ENCODE results near the gene SLC6A11.
A peak's percentile ranks its signal among the peaks of the same experiment; 100 is the strongest.

SLC6A11 gene

DNA sequence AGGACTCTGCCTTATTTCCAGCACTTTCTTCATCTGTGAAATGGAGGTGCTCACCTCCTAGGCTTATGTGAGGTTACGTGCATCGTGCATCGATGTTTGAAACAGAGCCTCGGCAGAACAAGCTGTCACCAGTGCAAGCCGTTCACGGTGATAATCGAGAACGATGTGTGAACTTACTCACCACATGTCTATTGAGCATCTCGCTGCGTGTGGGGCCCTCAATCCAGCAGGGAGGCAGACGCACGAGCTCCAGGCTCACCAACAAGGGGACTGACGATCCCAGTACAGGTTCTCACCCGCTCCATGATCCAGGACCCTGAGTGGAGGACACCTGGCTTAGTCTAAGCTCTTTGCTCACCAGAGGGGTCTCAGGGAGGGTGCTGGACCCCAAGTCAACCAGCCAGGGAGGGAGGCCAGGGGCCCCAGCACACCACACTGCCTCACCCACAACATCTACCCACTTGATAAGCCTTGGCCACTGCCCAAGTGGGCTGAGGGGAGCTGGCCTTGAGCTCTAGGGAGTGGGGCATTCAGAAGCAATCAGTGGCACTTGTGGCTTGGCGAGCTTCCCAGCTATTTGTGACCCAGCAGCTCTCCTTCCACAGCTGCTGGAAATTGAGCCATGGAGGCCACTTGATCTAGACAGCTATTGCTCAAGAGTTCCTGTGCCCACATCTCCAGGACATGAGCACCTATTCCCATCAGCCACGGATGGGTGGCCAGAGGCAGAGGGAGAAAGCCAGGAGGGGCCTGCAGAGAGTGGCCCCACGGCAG, 142.1 kb downstream of the SLC6A11 start:
- no peak for DNase-seq

DNA sequence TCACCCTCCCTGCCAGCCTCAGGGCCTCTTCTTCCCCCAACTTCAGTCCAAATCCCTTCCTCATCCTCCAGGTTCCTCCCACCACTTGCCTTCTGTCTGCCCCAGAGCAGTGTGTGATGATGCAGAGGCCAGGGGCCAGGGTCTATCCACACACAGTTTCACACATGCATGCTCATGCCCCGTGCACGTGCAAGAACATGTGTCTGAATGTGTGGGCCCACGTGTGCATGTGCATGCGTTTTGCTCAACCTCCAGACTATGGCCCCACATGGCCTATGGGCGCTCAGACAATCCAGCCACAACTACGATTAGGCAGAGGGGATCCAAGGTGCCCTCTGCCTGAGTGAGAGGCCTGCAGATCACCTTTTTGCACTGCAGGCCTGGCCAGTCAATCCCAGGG, 144.2 kb downstream of the SLC6A11 start:
- no peak for DNase-seq

- DNase-seq: no peak
Observed at GRCh38 chr3:10961921-10962320, 145.9 kb downstream of the SLC6A11 start.

- DNase-seq: no peak
Observed at GRCh38 chr3:10962481-10963036, 146.5 kb downstream of the SLC6A11 start.

GRCh38 chr3:10964537-10965167, 148.6 kb downstream of the SLC6A11 start:
- no peak for DNase-seq

DNA sequence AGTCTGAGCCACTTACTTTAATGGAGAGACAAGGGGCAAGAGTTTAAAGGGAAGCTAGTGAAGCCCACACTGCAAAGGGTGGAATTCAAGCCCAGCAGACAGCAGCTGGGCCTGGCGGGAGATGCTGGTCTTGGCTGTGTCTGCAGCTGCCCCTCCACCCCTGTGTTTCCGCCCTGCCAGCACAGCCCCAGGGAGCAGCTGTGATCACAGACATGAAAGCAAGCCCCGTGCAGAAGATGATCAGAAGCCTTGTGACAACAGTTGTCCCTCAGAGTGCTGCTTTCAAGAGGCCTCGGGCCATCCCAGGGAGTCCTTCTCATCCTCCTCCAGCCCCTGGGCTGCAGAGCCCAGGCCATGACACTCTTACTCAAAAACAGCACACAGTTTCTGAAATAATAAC, 152.4 kb downstream of the SLC6A11 start:
- DNase-seq: peak in 1 of 2 experiments; percentile 12

- no peak for DNase-seq
Observed at GRCh38 chr3:10970306-10970960, 154.4 kb downstream of the SLC6A11 start.

DNA sequence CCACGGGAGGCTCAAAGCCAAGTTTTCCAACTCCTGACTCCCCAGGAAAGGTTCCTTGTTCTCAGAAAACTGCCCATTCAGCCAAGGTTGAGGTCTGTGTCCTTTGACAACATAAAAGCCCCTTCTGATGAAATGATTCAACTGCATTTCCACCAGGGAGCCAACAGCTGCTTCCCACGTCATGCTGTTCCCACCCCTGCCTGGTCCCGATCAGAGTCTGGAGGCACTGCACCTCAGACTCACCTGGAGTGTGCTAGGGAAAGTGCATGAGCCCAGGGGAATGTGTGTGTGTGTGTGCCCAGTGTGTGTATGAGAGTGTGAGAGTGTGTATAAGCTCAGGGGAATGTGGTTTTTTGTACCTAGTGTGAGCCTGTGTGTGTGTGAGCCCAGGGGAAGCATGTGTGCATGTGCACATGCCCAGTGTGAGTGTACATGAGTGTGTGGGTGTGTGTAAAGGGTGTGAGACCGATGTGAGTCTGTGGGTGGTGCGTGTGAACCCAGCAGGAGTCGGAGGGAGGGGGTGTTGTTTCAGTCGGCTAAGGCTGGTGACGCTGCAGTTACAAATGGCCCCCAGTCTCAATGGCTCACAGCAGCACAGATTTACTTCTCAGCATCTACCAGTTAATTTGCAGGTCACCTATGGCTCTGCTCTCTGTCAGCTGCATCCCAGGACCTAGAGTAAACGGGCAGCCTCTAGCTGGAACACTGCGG, 156.2 kb downstream of the SLC6A11 start:
- no peak for DNase-seq

DNA sequence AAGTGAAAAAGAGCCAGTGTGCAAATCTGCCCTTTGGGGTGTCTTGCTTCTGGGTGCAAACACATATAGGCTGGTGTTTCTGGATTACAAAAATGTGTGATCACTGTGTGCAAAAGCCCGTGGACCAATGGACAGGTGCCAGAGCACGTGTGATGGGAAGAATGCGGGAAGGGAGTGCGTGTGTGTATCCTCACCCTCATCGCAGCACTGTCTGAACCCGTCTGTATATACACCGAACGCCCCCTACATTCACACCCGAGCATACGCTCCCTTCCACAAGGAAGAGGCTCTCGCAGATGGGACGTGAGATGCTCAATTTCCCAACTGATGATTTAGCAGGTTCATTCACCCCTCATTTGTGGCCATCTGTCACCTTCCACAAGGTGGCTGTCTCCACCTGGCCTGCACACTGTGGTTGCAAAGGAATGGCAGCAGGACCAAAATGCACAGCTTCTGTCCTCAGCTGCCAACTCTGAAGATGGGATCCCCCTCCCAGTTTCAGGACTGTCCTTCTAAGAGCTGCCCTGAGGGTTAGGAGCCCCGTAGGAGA, 157.1 kb downstream of the SLC6A11 start:
- no peak for DNase-seq

DNA sequence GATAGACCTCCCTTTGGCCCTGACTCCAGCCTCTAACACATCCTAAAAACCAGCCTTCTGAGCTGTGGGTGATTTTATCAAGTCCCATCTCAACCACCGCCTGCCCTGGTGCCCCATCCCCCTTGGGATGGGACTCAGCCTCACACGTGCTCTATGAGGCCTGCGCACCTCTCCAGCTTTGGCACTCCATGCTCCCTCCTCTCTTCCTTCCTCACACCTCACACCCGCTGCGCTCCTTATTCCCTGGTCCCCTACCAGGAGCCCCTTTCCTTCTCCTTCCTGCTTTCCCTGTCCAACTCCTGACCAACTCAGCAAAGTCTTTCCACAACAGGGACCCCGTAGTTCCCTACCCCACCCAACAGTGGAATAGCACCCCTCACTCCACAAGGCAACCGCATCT, 158.1 kb downstream of the SLC6A11 start:
- no peak for DNase-seq

- no peak for DNase-seq
Observed at GRCh38 chr3:10974746-10975375, 158.8 kb downstream of the SLC6A11 start.

- no peak for DNase-seq
Observed at GRCh38 chr3:10975695-10976234, 159.7 kb downstream of the SLC6A11 start.

DNA sequence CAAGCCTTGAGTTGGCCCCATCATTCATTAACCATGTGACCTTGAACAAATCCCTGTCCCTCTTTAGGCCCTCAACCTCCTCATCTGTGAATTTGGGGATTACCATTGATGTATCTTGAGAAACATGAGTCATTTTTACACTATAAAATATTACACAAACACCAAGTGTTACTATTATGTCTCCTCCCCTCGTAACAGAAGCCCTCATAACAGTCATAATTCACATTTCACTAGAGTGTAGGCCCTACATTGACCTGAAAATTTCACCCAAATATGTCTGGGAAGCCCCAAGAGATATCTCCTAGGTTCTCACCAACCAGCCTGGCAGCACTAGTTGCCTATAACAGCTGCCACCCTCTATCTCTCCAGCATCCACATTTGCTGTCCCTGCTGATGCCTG, 160.7 kb downstream of the SLC6A11 start:
- DNase-seq: no peak

DNA sequence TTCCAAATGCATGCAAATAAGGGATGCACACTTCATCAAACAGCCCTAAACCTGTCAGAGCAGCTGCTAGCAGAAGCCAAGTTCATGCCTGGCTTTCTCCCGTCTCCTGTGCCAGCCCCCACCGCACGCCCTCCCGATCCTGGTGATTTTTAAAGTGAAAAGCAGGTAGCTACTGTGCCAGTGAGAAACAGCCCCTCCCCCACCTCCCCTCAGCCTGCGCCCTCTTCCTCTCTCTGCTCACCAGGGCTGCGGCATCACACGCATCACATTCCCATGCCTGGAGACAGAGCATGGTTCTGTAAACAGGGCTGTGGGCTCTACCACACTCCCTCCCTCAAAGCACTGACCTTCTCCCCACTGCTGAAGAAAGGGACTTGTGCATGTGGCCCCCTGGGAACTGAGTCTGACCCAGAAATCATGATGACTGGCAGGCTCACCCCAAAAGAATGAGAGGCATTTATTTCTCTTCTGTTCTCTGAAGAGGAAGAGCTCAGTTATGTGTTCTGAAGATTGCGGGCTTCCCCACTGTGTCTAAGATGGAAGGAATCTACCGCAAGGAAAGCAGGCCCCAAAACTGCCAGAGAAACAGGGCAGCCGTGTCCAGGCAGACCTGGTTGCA, 162.0 kb downstream of the SLC6A11 start:
- DNase-seq: peak; percentile 55 to 77

DNA sequence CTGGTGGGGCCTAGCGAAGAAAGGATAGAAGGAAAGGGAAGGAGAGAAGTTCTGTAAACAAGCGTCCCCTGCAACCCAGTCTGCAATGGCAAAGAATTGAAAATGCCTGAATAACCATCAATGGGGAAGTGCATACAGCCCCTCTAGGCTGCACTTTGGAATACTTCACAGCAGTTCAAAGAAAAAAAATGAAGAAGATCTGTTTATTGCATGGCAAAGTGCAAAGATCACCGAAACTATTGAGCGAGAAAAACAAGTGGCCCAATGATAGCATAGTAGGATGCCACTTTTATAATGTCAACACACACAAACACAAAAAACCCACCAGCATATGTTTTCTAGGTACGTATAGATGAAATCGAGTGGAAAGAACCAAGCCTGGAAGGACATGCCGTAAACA, 162.9 kb downstream of the SLC6A11 start:
- no peak for DNase-seq

GRCh38 chr3:10980312-10980711, 164.3 kb downstream of the SLC6A11 start:
- no peak for DNase-seq

GRCh38 chr3:10981031-10981430, 165.0 kb downstream of the SLC6A11 start:
- DNase-seq: no peak

DNA sequence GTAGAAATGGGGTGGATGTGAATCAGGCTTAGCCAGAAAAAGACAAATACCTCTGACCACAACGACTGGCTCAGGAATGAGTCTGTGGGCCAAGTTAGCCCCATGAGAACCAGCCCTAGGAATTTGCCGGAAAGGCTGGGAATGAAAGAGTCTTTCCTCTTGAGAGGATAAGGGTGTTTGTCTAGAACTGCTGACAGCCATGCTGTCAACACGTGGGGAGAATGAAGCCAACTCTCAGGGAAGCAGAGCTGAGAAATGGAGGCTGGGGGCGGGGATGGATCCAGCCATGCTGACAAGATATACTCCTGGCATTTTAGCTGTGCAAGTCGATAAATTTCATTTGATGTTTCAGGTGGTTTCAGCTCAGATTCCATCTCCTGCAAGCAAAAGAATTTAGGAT, 165.9 kb downstream of the SLC6A11 start:
- no peak for DNase-seq

- no peak for DNase-seq
Observed at GRCh38 chr3:10982782-10983181, 166.8 kb downstream of the SLC6A11 start.

DNA sequence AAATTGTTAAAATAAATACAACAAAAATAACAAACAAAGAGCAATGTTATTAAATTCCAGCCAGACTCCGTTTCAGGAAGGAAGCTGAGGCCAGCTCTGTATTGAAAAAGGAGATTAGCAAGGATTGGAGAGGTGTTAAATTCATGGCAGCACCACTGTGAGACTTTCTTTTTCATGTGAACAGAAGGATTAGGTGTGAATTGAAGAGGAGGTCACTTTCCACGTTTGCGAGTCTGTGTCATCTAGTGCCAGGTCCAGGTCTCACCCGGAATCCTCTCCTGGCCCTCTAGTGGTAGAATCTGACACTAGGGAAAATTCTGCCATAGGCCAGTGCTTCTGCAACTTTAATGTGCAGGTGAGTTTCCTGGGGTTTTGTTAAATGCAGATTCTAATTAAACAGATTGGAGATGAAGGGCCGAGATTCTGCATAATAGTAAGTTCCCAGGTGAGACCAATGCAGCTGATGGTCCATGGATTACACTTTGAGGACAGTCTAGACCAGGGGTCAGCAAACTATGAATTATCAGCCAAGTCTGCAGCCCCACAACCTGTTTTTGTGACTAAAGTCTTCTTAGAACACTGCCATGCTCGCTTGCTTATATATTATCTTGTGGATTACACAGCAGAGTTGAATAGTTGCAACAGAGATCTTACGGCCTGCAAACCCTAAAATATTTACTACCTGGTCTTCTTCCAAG, 167.3 kb downstream of the SLC6A11 start:
- DNase-seq: peak; percentile 6 to 62

- no peak for DNase-seq
Observed at GRCh38 chr3:10984371-10984896, 168.4 kb downstream of the SLC6A11 start.
